Measurements from ENCODE around the gene IQCE.

DNA sequence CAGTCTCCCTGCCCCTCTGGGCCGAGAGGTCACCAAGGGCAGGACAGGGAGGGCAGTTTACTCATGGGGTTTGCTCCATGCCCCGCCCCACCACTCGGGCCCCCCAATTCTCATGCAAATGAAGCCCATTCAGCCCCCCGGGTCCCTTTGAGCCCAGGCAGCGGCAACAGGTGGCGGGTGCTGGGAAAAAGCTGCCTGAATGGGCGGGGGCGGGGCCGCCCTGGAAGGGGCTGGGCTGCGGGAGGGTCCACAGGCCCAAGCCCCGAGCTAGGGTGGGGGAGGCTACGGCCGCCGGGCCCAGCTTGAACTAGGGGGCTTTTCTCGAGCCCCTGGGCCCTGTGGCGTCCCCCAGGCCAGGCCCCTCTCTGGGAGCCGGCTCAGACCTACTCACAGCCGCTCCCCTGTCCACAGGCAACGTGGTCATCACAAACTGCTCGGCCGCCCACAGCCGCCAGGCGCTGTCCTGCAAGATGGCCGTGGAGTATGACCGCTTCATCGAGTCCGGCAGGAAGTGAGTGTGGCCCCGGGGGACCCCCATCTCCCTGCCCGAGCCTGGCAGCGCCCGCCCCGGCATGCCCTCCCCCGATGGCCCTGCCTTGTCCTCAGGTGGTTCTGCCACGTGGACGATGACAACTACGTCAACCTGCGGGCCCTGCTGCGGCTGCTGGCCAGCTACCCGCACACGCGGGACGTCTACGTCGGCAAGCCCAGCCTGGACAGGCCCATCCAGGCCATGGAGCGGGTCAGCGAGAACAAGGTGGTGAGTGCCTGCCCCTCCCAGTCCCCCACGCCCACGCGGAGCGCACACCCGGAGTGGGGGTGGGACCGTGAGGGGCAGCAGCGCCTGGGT lies 33.7 kb upstream of the IQCE start:
- TF ChIP-seq POLR2A (IDR thresholded peaks at IDR 0.05): no peak
- TF ChIP-seq, protein P1, sequence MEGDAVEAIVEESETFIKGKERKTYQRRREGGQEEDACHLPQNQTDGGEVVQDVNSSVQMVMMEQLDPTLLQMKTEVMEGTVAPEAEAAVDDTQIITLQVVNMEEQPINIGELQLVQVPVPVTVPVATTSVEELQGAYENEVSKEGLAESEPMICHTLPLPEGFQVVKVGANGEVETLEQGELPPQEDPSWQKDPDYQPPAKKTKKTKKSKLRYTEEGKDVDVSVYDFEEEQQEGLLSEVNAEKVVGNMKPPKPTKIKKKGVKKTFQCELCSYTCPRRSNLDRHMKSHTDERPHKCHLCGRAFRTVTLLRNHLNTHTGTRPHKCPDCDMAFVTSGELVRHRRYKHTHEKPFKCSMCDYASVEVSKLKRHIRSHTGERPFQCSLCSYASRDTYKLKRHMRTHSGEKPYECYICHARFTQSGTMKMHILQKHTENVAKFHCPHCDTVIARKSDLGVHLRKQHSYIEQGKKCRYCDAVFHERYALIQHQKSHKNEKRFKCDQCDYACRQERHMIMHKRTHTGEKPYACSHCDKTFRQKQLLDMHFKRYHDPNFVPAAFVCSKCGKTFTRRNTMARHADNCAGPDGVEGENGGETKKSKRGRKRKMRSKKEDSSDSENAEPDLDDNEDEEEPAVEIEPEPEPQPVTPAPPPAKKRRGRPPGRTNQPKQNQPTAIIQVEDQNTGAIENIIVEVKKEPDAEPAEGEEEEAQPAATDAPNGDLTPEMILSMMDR (IDR thresholded peaks at IDR 0.05): no peak
